NCI-H2227 (cell line): ENCODE data around the gene MAGEC2.

ENCODE experiments used
- DNase-seq: peaks from one replicate; lab custom pipeline; 2025; ENCODE audit not compliant: unreplicated experiment; lab: John Stamatoyannopoulos, UW

Gene MAGEC2

GRCh38 chrX:142204522-142205433 lies at the start of gene MAGEC2:
MAGEC2 (minus strand) TSS chrX:142205290; CDS start chrX:142203987, 1,303 bp downstream.
- peak; percentile 89 for DNase-seq

GRCh38 chrX:142251680-142252079 lies 46.6 kb upstream of the MAGEC2 start:
- no peak for DNase-seq

GRCh38 chrX:142251202-142251601 lies 46.1 kb upstream of the MAGEC2 start:
- no peak for DNase-seq

- DNase-seq: no peak
Measured at GRCh38 chrX:142250502-142250901, 45.4 kb upstream of the MAGEC2 start.

GRCh38 chrX:142249721-142250120 lies 44.6 kb upstream of the MAGEC2 start:
- no peak for DNase-seq

GRCh38 chrX:142244568-142244967 lies 39.5 kb upstream of the MAGEC2 start:
- no peak for DNase-seq

GRCh38 chrX:142238536-142238935 lies 33.4 kb upstream of the MAGEC2 start:
- no peak for DNase-seq

- DNase-seq: no peak
Measured at GRCh38 chrX:142233400-142233799, 28.3 kb upstream of the MAGEC2 start.

- no peak for DNase-seq
Measured at GRCh38 chrX:142214081-142214480, 9.0 kb upstream of the MAGEC2 start.

GRCh38 chrX:142201113-142201512 lies 4.0 kb downstream of the MAGEC2 start:
- DNase-seq: no peak

- no peak for DNase-seq
Measured at GRCh38 chrX:142186103-142186502, 19.0 kb downstream of the MAGEC2 start.

- no peak for DNase-seq
Measured at GRCh38 chrX:142184756-142185602, 20.1 kb downstream of the MAGEC2 start.

- no peak for DNase-seq
Measured at GRCh38 chrX:142156567-142156966, 48.5 kb downstream of the MAGEC2 start.
